Ureter (tissue), 1 donor: ENCODE results near the gene CD86. TPM values are rescaled to one million over a fixed set of nuclear protein-coding genes. Genes with fewer than 3 reads are reported as not detected.
"Not testable (repeated sequence)": the region's sequence is repeated elsewhere in the genome, so short reads cannot be mapped to it uniquely, and the experiment has no call there.

Experiments
- DNase-seq: peaks from one replicate; pipeline ENCODE4 v3.0.0-alpha.2; 2020; ENCODE audit warnings: low spot score
- total RNA-seq: library from RNA; stranded (reverse); gene quantifications from one replicate; pipeline ENCODE4 v1.2.4, GENCODE V29; 2023
- donor health status: DM: yes; HTN: yes; CAD: no.

Gene CD86
- 3.0 TPM for total RNA-seq

GRCh38 chr3:122055215-122055614, at the start of gene CD86:
TSS of gene CD86 (plus strand) at chr3:122055362. CDS start at chr3:122055490, 128 bp downstream.
- DNase-seq: no peak

DNA sequence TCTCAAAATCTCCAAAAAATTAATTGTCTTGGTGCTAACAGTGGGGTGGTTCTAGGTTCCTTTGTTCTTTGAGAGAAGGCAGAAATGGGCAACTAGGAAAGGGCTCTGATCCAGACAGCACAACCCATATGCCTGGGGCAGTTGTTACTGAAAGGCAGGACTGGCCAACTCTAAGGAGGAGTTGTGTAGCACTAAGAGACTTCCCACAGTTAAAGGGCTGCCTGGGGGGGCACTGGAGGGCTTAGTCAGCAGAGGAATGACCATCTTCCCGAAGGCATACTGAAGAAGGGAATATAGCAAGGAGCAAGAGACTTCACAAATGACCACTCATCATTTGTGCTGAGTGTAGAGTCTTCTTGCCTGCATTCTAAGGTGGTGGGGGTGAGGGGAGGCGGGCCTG, 48.9 kb upstream of the CD86 start:
- no peak for DNase-seq

DNA sequence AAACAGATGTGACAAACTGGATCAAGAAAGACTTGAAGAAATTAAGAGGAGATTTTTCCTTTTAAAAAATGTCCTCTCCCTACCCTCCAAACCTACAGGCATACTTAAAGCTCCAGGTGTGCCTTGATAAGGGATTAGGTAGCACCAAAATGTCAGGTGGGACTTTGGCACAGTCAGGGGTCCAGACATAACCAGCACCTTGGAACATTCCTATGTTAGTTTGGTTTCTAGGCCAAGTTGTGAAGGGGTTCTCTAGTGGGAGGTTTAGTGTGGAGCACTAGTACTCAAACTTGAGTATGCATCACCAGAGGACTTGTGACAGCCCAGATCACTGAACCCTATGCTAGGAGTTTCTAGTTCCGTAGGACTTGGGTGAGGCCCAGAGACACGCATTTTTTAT, 47.0 kb upstream of the CD86 start:
- DNase-seq: no peak

GRCh38 chr3:122010506-122010905, 44.7 kb upstream of the CD86 start:
- no peak for DNase-seq

DNA sequence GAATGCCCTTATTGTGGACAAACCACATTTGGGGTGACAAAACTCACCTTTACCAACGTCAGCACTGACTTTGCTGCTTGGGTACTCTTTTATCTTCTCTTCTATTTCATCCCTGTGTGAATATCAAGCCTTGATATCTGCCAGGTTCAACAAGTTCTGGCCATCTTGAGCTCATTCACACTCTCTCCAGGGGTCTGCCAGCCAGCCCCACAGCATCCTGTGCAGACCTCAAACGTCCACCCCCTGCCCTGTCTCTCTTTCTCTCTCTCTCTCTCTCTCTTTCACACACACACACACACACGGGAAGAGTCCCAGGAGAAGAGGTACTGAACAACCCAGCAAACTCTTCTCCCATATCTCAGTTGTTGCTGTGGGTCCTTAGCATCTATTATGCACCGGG, 43.8 kb upstream of the CD86 start:
- no peak for DNase-seq

DNA sequence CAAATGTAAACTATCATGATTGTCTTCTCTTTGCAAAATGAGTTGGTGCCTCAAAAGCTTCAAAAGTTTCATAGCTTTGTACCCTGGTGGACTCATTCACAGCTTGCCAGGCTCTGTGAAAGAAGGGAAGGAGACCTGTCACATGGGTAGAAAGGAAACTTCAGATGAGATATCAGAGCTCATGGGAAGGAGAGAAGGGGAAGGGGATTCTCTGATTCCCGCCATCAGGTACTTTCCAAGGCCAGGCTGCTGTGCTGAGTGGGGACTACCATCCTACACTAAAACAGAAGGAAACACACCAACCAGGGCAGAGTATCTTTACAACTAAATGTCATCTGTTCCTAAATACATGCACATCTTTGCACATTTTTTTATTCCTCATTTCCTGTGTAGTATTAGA, 42.3 kb upstream of the CD86 start:
- DNase-seq: no peak

DNA sequence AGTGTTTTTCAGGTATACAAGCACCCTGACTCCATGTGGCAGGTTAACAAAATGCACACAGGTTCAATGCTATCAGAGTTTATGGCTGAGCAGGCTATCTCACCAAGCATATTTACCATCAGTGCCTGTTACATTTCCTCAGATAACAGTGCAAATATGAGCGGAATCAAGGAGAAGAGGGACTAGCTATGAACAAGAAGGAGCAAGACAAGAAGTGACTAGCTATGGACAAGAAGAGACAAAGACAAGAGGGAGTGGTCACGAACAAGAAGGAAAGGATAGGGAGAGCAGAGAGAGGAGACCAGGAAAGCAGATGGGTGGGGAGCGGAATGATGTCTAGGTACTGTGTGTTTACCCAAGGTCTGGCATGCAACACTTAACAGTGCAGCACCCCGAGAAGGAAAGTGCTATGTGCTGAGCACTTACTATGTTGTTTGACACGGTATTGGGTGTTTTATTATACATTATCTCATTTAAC, 41.7 kb upstream of the CD86 start:
- DNase-seq: no peak

DNA sequence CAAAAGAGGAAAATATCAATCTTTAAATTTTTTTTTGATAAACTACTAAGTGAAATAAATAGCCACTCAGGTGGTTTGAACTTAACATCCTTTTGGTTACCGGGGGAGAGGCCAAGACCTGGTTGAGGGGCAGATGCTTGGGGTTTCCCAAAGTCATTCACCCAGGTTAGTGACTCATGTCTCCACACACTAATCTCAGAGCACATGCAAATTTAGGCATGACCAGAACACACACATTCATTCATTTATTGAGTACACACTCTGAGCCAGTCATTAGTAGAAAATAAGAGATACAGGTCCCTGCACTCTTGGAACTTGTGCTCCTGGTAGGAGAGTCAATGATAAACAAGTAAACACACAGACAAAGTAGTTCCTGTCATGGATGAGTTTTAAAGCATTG, 40.4 kb upstream of the CD86 start:
- DNase-seq: no peak

GRCh38 chr3:122019493-122019892, 35.7 kb upstream of the CD86 start:
- no peak for DNase-seq

DNA sequence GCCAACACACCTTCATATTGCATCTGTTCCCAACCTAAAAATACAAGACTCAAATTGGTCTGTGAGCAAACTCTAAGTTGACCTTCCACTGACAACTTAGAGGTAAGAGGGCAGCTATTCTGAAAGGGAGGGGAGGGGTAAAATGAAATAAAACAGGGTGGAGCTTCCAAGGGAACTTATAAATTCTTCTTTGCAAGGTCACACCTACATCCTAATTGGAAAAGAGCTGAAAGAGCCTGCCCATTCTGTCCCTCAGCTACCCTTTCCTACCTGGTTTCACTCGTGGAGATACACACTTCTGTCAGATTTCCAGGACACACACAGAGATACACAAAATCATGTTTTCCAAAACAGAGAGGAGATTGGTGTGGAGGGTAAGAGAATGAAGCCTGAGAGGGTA, 34.1 kb upstream of the CD86 start:
- no peak for DNase-seq

DNA sequence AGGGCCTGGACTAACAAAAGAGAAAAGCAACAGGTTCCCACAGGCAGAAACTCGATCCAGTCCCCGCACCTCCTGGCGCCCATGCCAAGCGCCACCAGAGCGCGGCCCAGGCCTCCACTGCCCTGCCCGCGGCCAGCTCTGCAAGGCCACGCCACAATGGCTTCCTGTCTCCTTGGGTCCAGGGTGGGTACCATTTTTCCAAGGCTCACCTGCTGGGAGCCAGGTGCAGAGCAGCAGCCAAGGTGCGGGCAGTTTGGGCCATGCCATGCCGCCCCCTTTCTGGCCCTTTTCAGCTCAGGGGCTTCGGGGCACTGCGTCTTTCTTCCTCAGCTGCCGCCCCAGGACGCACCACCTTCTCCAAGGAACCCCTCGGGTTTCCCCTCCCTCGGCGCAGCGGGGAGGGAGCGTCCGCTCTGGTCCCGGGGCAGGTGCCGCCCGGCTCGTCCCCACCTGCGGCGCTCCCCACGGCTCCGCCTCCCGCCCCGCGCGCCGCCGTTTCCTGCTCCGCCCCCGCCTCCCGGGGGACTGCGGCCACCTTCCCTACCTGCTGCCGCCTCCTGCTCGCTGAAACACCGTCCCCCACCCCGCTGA, 33.3 kb upstream of the CD86 start, which contains the start of gene ILDR1:
Gene ILDR1 (minus strand): TSS at position 437 of the 591 bp plus-strand sequence. CDS start 170 bp downstream, at position 267.
- peak; percentile 57 for DNase-seq

DNA sequence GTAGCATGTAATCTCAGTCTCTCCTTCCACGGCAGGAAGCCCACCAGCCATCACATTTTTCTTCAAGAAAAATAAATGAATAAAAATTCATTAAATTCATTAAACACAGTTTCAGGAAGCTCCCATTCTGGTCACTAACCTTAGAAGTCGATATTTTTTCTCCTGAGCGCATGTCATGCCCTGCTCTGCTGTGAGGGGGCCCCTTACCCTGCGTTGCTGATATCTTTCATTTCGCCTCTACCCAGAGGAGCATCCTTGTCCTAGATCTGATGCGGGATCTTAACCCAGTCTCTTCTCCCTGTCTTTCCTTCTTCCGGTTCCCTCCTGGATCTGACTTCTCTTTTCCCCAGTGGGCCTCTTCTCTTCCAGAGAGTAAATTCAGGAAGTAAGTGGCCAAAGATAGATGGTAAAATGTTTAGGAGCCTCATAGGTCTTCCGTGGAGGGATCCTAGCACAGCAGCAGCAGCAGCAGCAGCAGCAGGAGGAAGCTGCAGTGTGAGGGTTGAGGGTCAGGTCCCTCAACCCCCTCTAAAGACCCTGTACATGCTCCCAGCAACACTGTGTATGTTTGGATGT, 31.7 kb upstream of the CD86 start:
- DNase-seq: no peak

DNA sequence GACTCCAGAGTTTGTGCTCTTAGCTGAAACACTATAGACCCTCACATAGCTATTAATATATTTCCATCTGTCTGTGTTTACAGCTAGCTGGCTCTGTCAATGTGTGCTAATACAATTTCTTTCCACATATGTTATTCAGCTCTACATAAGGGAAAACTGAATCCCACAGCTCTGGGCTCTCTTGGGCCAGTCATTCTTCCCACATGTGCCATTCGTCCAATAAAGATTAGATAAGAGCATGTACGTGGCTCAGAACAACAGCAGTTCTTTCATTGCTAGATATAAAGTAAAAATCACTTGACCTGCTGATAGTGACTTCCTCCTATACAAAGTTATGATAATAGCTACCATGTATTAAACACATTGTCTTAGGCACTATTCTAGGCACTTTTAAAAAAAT, 30.4 kb upstream of the CD86 start:
- DNase-seq: no peak

DNA sequence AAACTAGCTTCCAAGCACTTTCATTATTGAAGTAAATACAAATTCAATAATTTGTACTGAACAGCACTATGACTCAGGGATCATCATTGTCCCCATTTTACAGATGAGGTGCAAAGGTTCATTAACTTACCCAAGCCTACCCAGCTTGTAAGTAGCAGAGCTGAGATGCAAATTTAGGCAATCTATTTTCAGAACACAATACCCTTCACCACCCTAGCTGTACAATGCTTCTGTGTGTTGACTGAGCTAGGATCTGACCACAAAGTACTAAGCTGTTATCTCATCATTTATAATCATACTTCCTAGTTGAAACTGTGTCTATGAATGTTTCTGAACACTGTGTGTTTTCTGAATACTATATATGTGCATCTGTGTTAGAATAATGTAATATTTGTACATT, 29.9 kb upstream of the CD86 start:
- no peak for DNase-seq

DNA sequence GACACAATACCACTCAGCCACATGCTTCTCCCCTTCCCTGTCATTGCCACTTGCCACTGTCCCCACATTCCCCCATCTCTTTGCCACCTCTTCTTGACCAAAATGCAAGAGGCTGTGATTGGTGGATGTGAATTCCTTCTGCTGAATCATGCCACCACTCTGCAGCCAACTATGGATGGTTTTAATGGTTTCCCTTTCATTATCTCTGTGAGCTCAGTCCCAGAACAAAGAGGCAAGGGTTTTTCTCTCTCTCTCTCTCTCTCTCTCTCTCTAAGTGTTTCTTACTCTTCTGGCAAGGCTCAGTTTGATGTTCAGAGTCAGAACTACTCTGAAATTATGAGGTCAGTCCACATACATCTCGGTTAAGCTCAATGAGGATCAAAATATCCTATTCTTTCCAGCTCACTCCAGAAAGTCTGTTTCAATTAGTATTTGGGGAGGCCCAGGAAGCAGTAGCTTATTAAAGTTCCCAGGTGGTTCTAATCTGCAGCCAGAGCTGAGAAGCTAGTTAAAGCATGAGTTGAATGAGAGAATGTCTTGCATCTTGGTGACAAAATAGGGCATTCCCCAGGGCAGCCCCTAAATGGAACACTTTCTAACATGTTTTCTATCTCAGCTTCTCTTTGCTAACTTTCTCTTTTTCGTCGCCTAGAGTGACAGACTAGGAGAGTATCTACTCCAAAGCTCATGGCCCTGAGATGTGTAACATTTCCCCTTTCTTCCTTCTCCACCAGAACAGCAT, 24.6 kb upstream of the CD86 start:
- no peak for DNase-seq

DNA sequence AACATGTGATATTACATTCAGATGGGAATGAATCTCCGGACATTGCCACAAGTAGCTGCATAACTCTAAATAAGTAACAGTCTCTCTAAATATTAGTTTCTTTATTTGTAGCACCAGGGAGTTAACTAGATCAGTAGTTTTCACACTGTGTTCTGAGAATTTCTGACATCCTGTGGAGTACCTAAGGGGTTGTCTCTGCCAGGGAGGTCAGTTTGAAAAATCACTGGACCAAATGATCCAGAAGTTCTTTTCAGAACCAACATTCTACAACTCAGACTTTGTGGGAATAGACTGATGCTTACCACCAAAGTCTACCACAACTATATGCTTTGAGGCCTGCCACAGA, 24.1 kb upstream of the CD86 start:
- no peak for DNase-seq

DNA sequence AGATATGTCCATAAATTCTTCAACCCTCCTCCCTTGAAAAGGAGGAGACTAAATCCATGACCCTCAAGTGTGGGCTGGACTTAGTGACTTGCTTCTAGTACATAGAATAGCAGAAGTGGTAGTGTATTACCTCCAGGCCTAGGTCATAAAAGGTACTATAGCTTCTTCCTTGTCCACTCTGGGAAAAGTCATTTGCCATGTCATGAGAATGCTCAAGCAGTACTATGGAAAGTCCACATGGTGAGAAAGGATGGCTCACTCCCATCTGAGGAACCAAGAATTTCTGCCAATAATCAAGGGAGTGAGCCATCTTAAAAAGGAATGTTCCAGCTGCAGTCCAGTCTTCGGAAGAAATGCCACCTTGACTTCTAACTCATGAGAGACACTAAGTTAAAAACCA, 22.6 kb upstream of the CD86 start:
- DNase-seq: no peak

DNA sequence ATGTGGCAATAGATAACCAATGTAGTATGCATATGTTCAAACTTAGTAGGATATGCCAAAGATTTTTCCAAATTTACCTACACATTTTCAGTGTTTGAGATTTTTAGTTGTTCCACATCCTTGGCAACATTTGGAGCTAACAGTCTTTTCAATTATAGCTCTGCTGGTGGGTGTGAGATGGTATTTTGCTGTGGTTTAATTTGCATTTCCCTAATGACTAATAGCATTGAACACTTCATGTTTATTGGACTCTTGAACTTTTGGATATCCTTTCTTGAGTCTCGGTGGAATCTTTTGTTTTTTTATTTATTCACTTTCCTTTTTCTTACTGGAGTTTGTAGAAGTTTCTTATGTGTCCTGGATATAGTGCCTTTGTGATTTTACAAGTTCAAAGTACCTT, 22.1 kb upstream of the CD86 start:
- no peak for DNase-seq

GRCh38 chr3:122047296-122047695, 7.9 kb upstream of the CD86 start:
- DNase-seq: not testable (repeated sequence)

- DNase-seq: not testable (repeated sequence)
Observed at GRCh38 chr3:122047773-122048172, 7.4 kb upstream of the CD86 start.

GRCh38 chr3:122052968-122053367, 2.2 kb upstream of the CD86 start:
- no peak for DNase-seq

- no peak for DNase-seq
Observed at GRCh38 chr3:122057671-122058070, 2.5 kb downstream of the CD86 start.

DNA sequence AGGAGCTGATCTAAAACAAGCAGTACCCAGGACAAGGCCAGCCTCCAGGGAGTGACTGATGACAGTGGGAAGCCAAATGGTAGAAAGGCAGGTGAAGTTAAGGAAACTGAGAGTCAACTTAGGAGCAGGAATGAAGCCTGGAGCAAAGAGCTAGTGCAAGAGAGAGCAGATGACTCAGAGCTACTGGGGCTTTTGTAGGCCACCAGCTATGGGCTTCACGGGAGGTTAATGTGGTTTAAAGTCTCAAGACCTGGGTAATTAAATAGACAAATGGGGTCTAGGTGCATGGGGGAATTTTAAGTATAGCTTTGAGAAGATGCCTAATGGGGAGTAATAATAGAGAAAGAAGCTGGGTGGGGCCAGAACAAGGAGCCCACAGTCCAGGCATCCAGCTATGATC, 3.1 kb downstream of the CD86 start:
- no peak for DNase-seq
